HepG2 (cell line): Measurements from ENCODE around the gene IRF2BPL. TPM values are rescaled to one million over a fixed set of nuclear protein-coding genes. Genes with fewer than 3 reads are reported as not detected.

Experiments
- ATAC-seq: fragments of 200-7000 bp; cut with Tn5 transposase; 3 replicates; pipeline ENCODE4 v1.9.1; 2020; ENCODE audit warnings: mild to moderate bottlenecking, moderate library complexity
- BruUV-seq: library from RNA; stranded (reverse); fragments of 400-500 nt; replicated peaks from 2 replicates; lab custom pipeline; 2021; lab: Mats Ljungman, UMichigan
- CTCF ChIA-PET: fragments of 300-600 bp; formaldehyde crosslinking; extraction: SDS; loops from one replicate; lab custom pipeline; 2021; ENCODE audit warnings: low total read pairs, inconsistent platforms, low intra/inter-chr PET ratio; lab: Yijun Ruan, JAX
- POLR2A ChIA-PET: fragments of 350-600 bp; sonication (Branson Sonifier 250); formaldehyde crosslinking; loops from one replicate; lab custom pipeline; 2020; ENCODE audit warnings: antibody characterized with exemption, inconsistent platforms; lab: Yijun Ruan, JAX
- DNase-seq: peaks from one replicate; pipeline ENCODE4 v3.0.0-alpha.2; 2015; ENCODE audit warnings: low spot score
- FAIRE-seq: peaks from 3 replicates; lab custom pipeline; 2011; peaks lifted over from hg19 to GRCh38; lab: Jason Lieb, UNC
- H2AFZ ChIP-seq: one replicate; pipeline ENCODE4 v1.6.1; 2011; ENCODE audit warnings: low read length, inconsistent platforms
- H3K27ac ChIP-seq: fragments of 300-600 bp; 3 replicates; pipeline ENCODE4 v1.8.0; 2011; ENCODE audit warnings: mixed run types, mild to moderate bottlenecking, mixed read lengths, low read length, inconsistent platforms; ENCODE audit not compliant: insufficient read depth; ENCODE audit errors: extremely low read length
- H3K27me3 ChIP-seq, 2 experiments: fragments of 200-600 bp in 1 of 2; 2 replicates in 1 of 2; 3 replicates in 1 of 2; pipeline versions ENCODE4 v1.6.0 to v1.8.0; 2011; ENCODE audit warnings: low read length in 2 of 2, mild to moderate bottlenecking in 2 of 2, moderate library complexity in 2 of 2, inconsistent platforms in 1 of 2; ENCODE audit not compliant: insufficient read depth in 2 of 2, control insufficient read depth in 1 of 2
- H3K36me3 ChIP-seq, 2 experiments: fragments of 200-600 bp in 1 of 2; replicated peaks in 1 of 2; 2 replicates in 1 of 2; 3 replicates in 1 of 2; pipeline versions ENCODE4 v1.5.1 to v1.8.0; 2011; ENCODE audit warnings: low read length in 2 of 2, inconsistent platforms in 1 of 2; ENCODE audit not compliant: insufficient read depth in 2 of 2, control insufficient read depth in 1 of 2
- H3K4me1 ChIP-seq: 2 replicates; pipeline ENCODE4 v1.5.1; 2012; ENCODE audit warnings: low read length, inconsistent platforms; ENCODE audit not compliant: insufficient read depth
- H3K4me2 ChIP-seq: 2 replicates; pipeline ENCODE4 v1.6.0; 2011; ENCODE audit warnings: low read depth, low read length, inconsistent platforms
- H3K4me3 ChIP-seq, 3 experiments: fragments of 200-600 bp in 1 of 3; sonication (generic), shearing (Covaris generic) in 1 of 3; replicated peaks in 1 of 3; 2 replicates each; pipeline ENCODE4 v1.5.1; 2011 to 2016; ENCODE audit warnings: low read length in 3 of 3, inconsistent platforms in 2 of 3, low read depth in 2 of 3, mild to moderate bottlenecking in 2 of 3, control low read depth in 1 of 3, mixed read lengths in 1 of 3; ENCODE audit not compliant: insufficient read depth in 1 of 3
- H3K79me2 ChIP-seq: one replicate; pipeline ENCODE4 v1.6.1; 2011; ENCODE audit warnings: low read length, inconsistent platforms; ENCODE audit not compliant: insufficient read depth
- H3K9ac ChIP-seq: 2 replicates; pipeline ENCODE4 v1.6.0; 2011; ENCODE audit warnings: mild to moderate bottlenecking, low read depth, low read length, inconsistent platforms; ENCODE audit not compliant: insufficient read depth
- H3K9me3 ChIP-seq: 2 replicates; pipeline ENCODE4 v1.5.1; 2012; ENCODE audit warnings: mild to moderate bottlenecking, low read length
- H4K20me1 ChIP-seq: 2 replicates; pipeline ENCODE4 v1.6.0; 2011; ENCODE audit warnings: inconsistent platforms, mild to moderate bottlenecking, low read length, moderate library complexity; ENCODE audit not compliant: insufficient read depth
- BORCS8-MEF2B ChIP-seq: sonication (generic); formaldehyde crosslinking; IDR thresholded peaks from 2 replicates; pipeline ENCODE4 v1.8.0; 2022; ENCODE audit warnings: mild to moderate bottlenecking, missing genetic modification reagents
- FOXC1 ChIP-seq: sonication (generic); formaldehyde crosslinking; IDR thresholded peaks from 2 replicates; pipeline ENCODE4 v1.8.0; 2022; ENCODE audit warnings: mild to moderate bottlenecking, missing genetic modification reagents, borderline replicate concordance
- KDM2A ChIP-seq: sonication (generic); formaldehyde crosslinking; IDR thresholded peaks from 2 replicates; pipeline ENCODE4 v1.4.0; 2020; ENCODE audit warnings: low read depth, missing genetic modification reagents, borderline replicate concordance
- KDM3A ChIP-seq: IDR thresholded peaks from 2 replicates; pipeline ENCODE4 v1.6.1; 2018; ENCODE audit warnings: low read depth, missing compliant biosample characterization
- KDM5B ChIP-seq: sonication (generic); formaldehyde crosslinking; IDR thresholded peaks from 2 replicates; pipeline ENCODE4 v1.4.0; 2020; ENCODE audit warnings: missing genetic modification reagents, mild to moderate bottlenecking, borderline replicate concordance
- KDM6A ChIP-seq: IDR thresholded peaks from 2 replicates; pipeline ENCODE4 v1.6.1; 2016; ENCODE audit warnings: low read depth
- MAFK ChIP-seq, 2 experiments: IDR thresholded peaks in 1 of 2; conservative IDR thresholded peaks in 1 of 2; 2 replicates each; pipeline ENCODE4 v1.6.1; 2011; ENCODE audit warnings: improper control_type of control experiment in 2 of 2, low read length in 2 of 2
- NR2F6 ChIP-seq, 2 experiments: IDR thresholded peaks; 2 replicates each; pipeline ENCODE4 v1.6.1; 2016; ENCODE audit warnings: antibody characterized with exemption in 1 of 2, mild to moderate bottlenecking in 1 of 2
- RFX5 ChIP-seq: IDR thresholded peaks from 2 replicates; pipeline ENCODE4 v1.6.1; 2011; ENCODE audit warnings: low read depth, low read length, improper control_type of control experiment
- SKIL ChIP-seq: sonication (generic); formaldehyde crosslinking; IDR thresholded peaks from 2 replicates; pipeline ENCODE4 v1.8.0; 2022; ENCODE audit warnings: missing genetic modification reagents, mild to moderate bottlenecking, moderate library complexity, borderline replicate concordance
- ZMYM3 ChIP-seq: sonication (generic); formaldehyde crosslinking; IDR thresholded peaks from 2 replicates; pipeline ENCODE4 v1.5.1; 2020; ENCODE audit warnings: mild to moderate bottlenecking, missing genetic modification reagents
- ZNF180 ChIP-seq: sonication (generic); formaldehyde crosslinking; IDR thresholded peaks from 2 replicates; pipeline ENCODE4 v1.4.0; 2020; ENCODE audit warnings: low read depth, missing genetic modification reagents, borderline replicate concordance
- ZNF256 ChIP-seq: sonication (generic); formaldehyde crosslinking; conservative IDR thresholded peaks from 2 replicates; pipeline ENCODE4 v1.4.0; 2020; ENCODE audit warnings: missing genetic modification reagents
- ZNF282 ChIP-seq: fragments of 450-650 bp; IDR thresholded peaks from 2 replicates; pipeline ENCODE4 v1.6.1; 2018; ENCODE audit not compliant: partially characterized antibody
- ZNF333 ChIP-seq: sonication (generic); formaldehyde crosslinking; IDR thresholded peaks from 2 replicates; pipeline ENCODE4 v1.4.0; 2020; ENCODE audit warnings: mild to moderate bottlenecking, missing genetic modification reagents, borderline replicate concordance
- ZNF335 ChIP-seq: sonication (generic); formaldehyde crosslinking; IDR thresholded peaks from 2 replicates; pipeline ENCODE4 v1.4.0; 2020; ENCODE audit warnings: missing genetic modification reagents
- ZNF44 ChIP-seq: sonication (generic); formaldehyde crosslinking; IDR thresholded peaks from 2 replicates; pipeline ENCODE4 v1.5.1; 2020; ENCODE audit warnings: mild to moderate bottlenecking, missing genetic modification reagents
- ZNF446 ChIP-seq: sonication (generic); formaldehyde crosslinking; IDR thresholded peaks from 2 replicates; pipeline ENCODE4 v1.5.0; 2020; ENCODE audit warnings: mild to moderate bottlenecking, missing genetic modification reagents
- ZNF724P ChIP-seq: sonication (generic); formaldehyde crosslinking; IDR thresholded peaks from 2 replicates; pipeline ENCODE4 v1.8.0; 2022; ENCODE audit warnings: missing genetic modification reagents, borderline replicate concordance
- ZNF766 ChIP-seq: sonication (generic); formaldehyde crosslinking; IDR thresholded peaks from 2 replicates; pipeline ENCODE4 v1.5.0; 2020; ENCODE audit warnings: missing genetic modification reagents, borderline replicate concordance
- WGBS: methylation state at CpG from one replicate; pipeline ENCODE4 v1.1.6; 2017; ENCODE audit warnings: low lambda C conversion rate; 5-methylcytosine and 5-hydroxymethylcytosine counted together
- in situ Hi-C: cut with HindIII; loops from 2 replicates; pipeline ENCODE4 v1.10.0; 2017; ENCODE audit warnings: low pct_unique_long_range_greater_than_20kb; ENCODE audit not compliant: extremely low pct_ligation_motif_present
- intact Hi-C: fragments of 100-400 bp; cut with micrococcal nuclease; formaldehyde crosslinking; loops from one replicate; pipeline ENCODE4 v1.10.0; 2022; ENCODE audit not compliant: unreplicated experiment
- polyA plus RNA-seq, 8 experiments: library from polyadenylated mRNA; depleted of rRNA in 3 of 8; stranded (reverse) in 7 of 8; unstranded in 1 of 8; fragments of >200 nt; fragmentation: Illumina TruSeq in 4 of 8; extraction: Trizol in 4 of 8; gene quantifications; 2 replicates each; pipeline versions ENCODE4 v1.2.1 to v1.2.3, GENCODE V29; 2011 to 2016; ENCODE audit warnings: low read depth in 4 of 8, missing spikeins in 1 of 8, mixed read lengths in 1 of 8; ENCODE audit not compliant: insufficient read depth in 1 of 8
- total RNA-seq, 5 experiments: library from RNA; depleted of rRNA; stranded (reverse); fragments of >200 nt; fragmentation: Illumina TruSeq; extraction: Trizol; gene quantifications; 2 replicates each; pipeline ENCODE4 v1.2.3, GENCODE V29; 2016; ENCODE audit warnings: low read depth in 1 of 5

Gene IRF2BPL
- total and polyA plus RNA-seq, 2 of the 13 experiments (the other 11 are each of a cell fraction or from before 2014, with no cell fraction given): 6.6 to 8.4 TPM

- peak overlapping the region; percentile 80 for H3K4me2 ChIP-seq
- H3K79me2 ChIP-seq: no peaks in the 10 kb centered on the region
- H3K27me3 ChIP-seq: no peaks in the 10 kb centered on the region
- intact Hi-C loops: no loop called here
- no peak overlapping the region for H3K27ac ChIP-seq
- no peak overlapping the region for H2AFZ ChIP-seq
- TF ChIP-seq MAFK (conservative IDR thresholded peaks at IDR 0.05 in 1 of 2, IDR thresholded peaks at IDR 0.05 in 1 of 2; ENCODE audit: low read length in 2 of 2) (no peak), RFX5 (no peak), FOXC1 (no peak), BORCS8-MEF2B (no peak), ZNF282 (no peak), SKIL (CRISPR knock-in tag) (no peak), KDM3A (CRISPR knock-in tag) (no peak), ZNF180 (CRISPR knock-in tag) (no peak), ZNF333 (CRISPR knock-in tag) (no peak), NR2F6 (IDR thresholded peaks at IDR 0.05) (no peak), NR2F6 (CRISPR knock-in tag; IDR thresholded peaks at IDR 0.05) (no peak), ZNF44 (CRISPR knock-in tag) (no peak), KDM2A (CRISPR knock-in tag) (no peak), ZNF335 (CRISPR knock-in tag) (no peak), ZNF766 (no peak), KDM5B (CRISPR knock-in tag) (no peak), ZMYM3 (CRISPR knock-in tag) (no peak), ZNF446 (CRISPR knock-in tag) (no peak), KDM6A (CRISPR knock-in tag) (no peak), ZNF256 (CRISPR knock-in tag) (no peak), ZNF724P (CRISPR knock-in tag) (no peak)
- TF ChIP-seq, all 625 proteins: peak for 0
- DNase-seq: no peak
- 41% methylated on average over 9 of the region's 9 CpGs for WGBS
- H3K4me3 ChIP-seq: no peak overlapping the region; a peak in 1 of 6 replicates
- H3K4me1 ChIP-seq: peaks cover 67% of the 10 kb centered on the region
- BruUV-seq: no TSS peak
- no peaks in the 10 kb centered on the region for H4K20me1 ChIP-seq
- H3K9me3 ChIP-seq: no peaks in the 10 kb centered on the region
- CTCF ChIA-PET: no interaction called here
- H3K9ac ChIP-seq: no peak overlapping the region
- POLR2A ChIA-PET: interaction anchor here (1.2 to 8.8 kb wide), 7 partner anchors 12 to 126 kb away, joined by 4 to 85 read pairs (median 9); partner anchors contain the start of gene IRF2BPL
- no peak for FAIRE-seq
- in situ Hi-C loops: no loop called here
- no peaks in the 10 kb centered on the region for H3K36me3 ChIP-seq
- no peak for ATAC-seq
Measured at GRCh38 chr14:77045238-77046162, 17.0 kb upstream of the IRF2BPL start.
